Measurements from ENCODE around the gene FAM111A.
"Not testable (repeated sequence)": the region's sequence is repeated elsewhere in the genome, so short reads cannot be mapped to it uniquely, and the experiment has no call there.

- not testable (repeated sequence) for TF ChIP-seq RFX5 (IDR thresholded peaks at IDR 0.05); CHD4 (IDR thresholded peaks at IDR 0.05; ENCODE audit: borderline replicate concordance); CTCF (IDR thresholded peaks at IDR 0.05); REST (IDR thresholded peaks at IDR 0.05)
Observed at GRCh38 chr11:59093576-59093975, 49.1 kb upstream of the FAM111A start.
